Heart left ventricle (tissue), 16 donors: ENCODE measurements around the gene MN1. TPM values are rescaled to one million over a fixed set of nuclear protein-coding genes. Genes with fewer than 3 reads are reported as not detected.

Source experiments
- ATAC-seq, 4 donors: fragments of 200-7000 bp; cut with Tn5 transposase; one replicate each; pipeline ENCODE4 v1.9.1; 2020 to 2022; ENCODE audit warnings: moderate library complexity in 4 of 4, mild to moderate bottlenecking in 3 of 4, moderate number of reproducible peaks in 1 of 4
- DNase-seq, 5 donors: peaks; one replicate each; pipeline ENCODE4 v3.0.0-alpha.2; 2020
- H3K27ac ChIP-seq, 12 donors: fragments of 200-600 bp; sonication (generic) in 4 of 12; one replicate each; pipeline versions ENCODE4 v1.5.0 to v1.8.0; 2016 to 2022; ENCODE audit warnings: mild to moderate bottlenecking in 2 of 12
- H3K27me3 ChIP-seq, 9 donors: fragments of 200-600 bp; sonication (generic) in 2 of 9; one replicate each; pipeline versions ENCODE4 v1.5.1 to v1.8.0; 2016 to 2022; ENCODE audit warnings: mild to moderate bottlenecking in 3 of 9
- H3K36me3 ChIP-seq, 9 donors: fragments of 200-600 bp; sonication (generic) in 2 of 9; one replicate each; pipeline versions ENCODE4 v1.5.0 to v1.8.0; 2018 to 2022; ENCODE audit warnings: mild to moderate bottlenecking in 2 of 9
- H3K4me1 ChIP-seq, 12 donors: fragments of 200-600 bp; sonication (generic) in 4 of 12; one replicate each; pipeline versions ENCODE4 v1.5.0 to v1.8.0; 2016 to 2022; ENCODE audit warnings: mild to moderate bottlenecking in 3 of 12
- H3K4me3 ChIP-seq, 12 donors: fragments of 200-600 bp; sonication (generic) in 4 of 12; one replicate each; pipeline versions ENCODE4 v1.5.0 to v1.8.0; 2017 to 2022; ENCODE audit warnings: mild to moderate bottlenecking in 9 of 12, moderate library complexity in 4 of 12
- H3K9me3 ChIP-seq, 12 donors: fragments of 200-600 bp; sonication (generic) in 4 of 12; one replicate each; pipeline versions ENCODE4 v1.5.0 to v1.8.0; 2016 to 2022; ENCODE audit warnings: mild to moderate bottlenecking in 1 of 12
- POLR2A ChIP-seq, 2 donors: fragments of 450-650 bp; IDR thresholded peaks; one replicate each; pipeline ENCODE4 v1.6.1; 2017; ENCODE audit warnings: antibody characterized with exemption in 2 of 2, mild to moderate bottlenecking in 2 of 2, moderate library complexity in 2 of 2
- WGBS, 4 donors: extraction: QIAGEN DNeasy Blood & Tissue Kit in 2 of 4; methylation state at CpG; one replicate each; pipeline versions ENCODE4 v1.1.5 to v1.1.7; 2013 to 2018; 5-methylcytosine and 5-hydroxymethylcytosine counted together
- intact Hi-C, 10 donors: fragments of 100-400 bp; cut with DNase I; formaldehyde crosslinking; loops; one replicate each; pipeline versions ENCODE4 v1.11.1 to v1.14.2; 2022
- polyA plus RNA-seq, 2 donors: library from polyadenylated mRNA; stranded (reverse); fragments of 200-250 nt; gene quantifications; one replicate each; pipeline ENCODE4 v1.2.3, GENCODE V29; 2013
- total RNA-seq, 9 donors: library from RNA; depleted of rRNA in 2 of 9; stranded (reverse); fragments of >200 nt in 2 of 9; fragmentation: NEBNext Ultra II Directional in 3 of 9; extraction: Animal tissue kit (Norgen Biotek cat#: 25700) in 3 of 9; gene quantifications; one replicate each; pipeline versions ENCODE4 v1.1.0 to v1.2.4, GENCODE V29; 2016 to 2023
- TF ChIP-seq, protein P1 (sequence below), 12 donors: fragments of 200-600 bp; sonication (generic) in 4 of 12; IDR thresholded peaks; one replicate each; pipeline versions ENCODE4 v1.5.0 to v1.8.0; 2018 to 2022; ENCODE audit warnings: antibody characterized with exemption in 12 of 12, mild to moderate bottlenecking in 5 of 12
- donor health status: ischemic (EF 13 %, LVEDD 7.1; RV severe dilation, severe dysfunction).
- donor health status: healthy with polysubstance abuse.
- donor health status: DM: no; HTN: yes; CAD: no.
- donor health status: DM: no; HTN: no; CAD: no.
- donor health status: ischemic (EF 25% LVEDD 6.9; RV normal size, moderate dysfunction).
- donor health status: ischemic (EF 25% LVEDD 5.7; RV mildly dilated, moderate dysfunction).
- donor health status: healthy.
- donor health status: DM: yes; HTN: yes; CAD: no.
- donor health status: ischemic (EF 35%, LVEDD 5.7; RV mildly dilated, moderate dysfunction).
- donor health status: nonischemic (EF 11% LVEDD 7.7; RV severe dilation, severe dysfunction).
- donor health status: DM: yes; HTN: yes; CAD: no.
- donor health status: PGD.
- donor health status: ischemic (EF 29% LVEDD 5.4; RV normal size, mild dysfunction).
- donor health status: nonischemic (EF 23%, LVEDD 6.1; RV moderate dilation, normal function).

Gene MN1
- total and polyA plus RNA-seq, 11 donors, result 1.7 to 10.3 (median 4.9) TPM

DNA sequence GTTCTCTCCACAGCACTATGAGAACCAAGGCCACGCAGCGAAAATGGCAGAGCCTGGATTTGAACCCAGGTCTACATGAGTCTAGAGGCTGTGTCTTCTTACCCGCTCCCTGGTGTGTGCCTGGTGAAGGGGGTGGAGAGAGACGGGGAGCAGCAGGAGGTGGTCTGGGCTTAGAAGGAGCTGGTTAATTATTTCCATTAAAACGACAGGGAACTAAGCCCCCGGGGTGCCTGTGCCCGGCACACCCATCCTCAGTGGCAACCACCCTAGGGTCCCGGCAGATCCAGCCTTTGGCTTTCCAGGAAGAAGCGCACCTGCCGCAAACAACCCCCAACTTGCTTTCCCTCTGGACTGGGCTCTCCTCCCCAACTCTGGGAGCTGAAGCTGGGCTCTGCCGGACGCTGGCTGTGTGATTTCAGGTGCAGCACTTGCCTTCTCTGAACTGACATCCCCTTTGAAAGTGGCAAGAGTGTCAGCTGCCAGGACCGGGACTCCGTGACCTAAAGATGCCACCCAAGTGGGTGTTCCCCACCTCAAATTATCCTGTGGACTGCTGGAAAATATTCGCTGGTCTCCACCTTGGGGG is 35.8 kb downstream of the MN1 start:
- intact Hi-C loops, result no loop called here
- Histone ChIP-seq H3K36me3 (peaks cover 0 to 24% (median 0%) of the 10 kb centered on the region in 9 donors), H3K9me3 (no peaks in the 10 kb centered on the region), H3K27ac (no peak overlapping the region), H3K4me3 (no peak overlapping the region), H3K27me3 (no peaks in the 10 kb centered on the region), H3K4me1 (peaks cover 0 to 6% (median 0%) of the 10 kb centered on the region in 12 donors)
- DNase-seq, result no peak
- WGBS, 4 donors, result 92 to 94% (median 94%) methylated on average over 13 to 15 of the region's 15 CpGs
- no peak for ATAC-seq
- TF ChIP-seq, protein P1, sequence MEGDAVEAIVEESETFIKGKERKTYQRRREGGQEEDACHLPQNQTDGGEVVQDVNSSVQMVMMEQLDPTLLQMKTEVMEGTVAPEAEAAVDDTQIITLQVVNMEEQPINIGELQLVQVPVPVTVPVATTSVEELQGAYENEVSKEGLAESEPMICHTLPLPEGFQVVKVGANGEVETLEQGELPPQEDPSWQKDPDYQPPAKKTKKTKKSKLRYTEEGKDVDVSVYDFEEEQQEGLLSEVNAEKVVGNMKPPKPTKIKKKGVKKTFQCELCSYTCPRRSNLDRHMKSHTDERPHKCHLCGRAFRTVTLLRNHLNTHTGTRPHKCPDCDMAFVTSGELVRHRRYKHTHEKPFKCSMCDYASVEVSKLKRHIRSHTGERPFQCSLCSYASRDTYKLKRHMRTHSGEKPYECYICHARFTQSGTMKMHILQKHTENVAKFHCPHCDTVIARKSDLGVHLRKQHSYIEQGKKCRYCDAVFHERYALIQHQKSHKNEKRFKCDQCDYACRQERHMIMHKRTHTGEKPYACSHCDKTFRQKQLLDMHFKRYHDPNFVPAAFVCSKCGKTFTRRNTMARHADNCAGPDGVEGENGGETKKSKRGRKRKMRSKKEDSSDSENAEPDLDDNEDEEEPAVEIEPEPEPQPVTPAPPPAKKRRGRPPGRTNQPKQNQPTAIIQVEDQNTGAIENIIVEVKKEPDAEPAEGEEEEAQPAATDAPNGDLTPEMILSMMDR (IDR thresholded peaks at IDR 0.05), result no peak
- no peak for TF ChIP-seq POLR2A (IDR thresholded peaks at IDR 0.05)

DNA sequence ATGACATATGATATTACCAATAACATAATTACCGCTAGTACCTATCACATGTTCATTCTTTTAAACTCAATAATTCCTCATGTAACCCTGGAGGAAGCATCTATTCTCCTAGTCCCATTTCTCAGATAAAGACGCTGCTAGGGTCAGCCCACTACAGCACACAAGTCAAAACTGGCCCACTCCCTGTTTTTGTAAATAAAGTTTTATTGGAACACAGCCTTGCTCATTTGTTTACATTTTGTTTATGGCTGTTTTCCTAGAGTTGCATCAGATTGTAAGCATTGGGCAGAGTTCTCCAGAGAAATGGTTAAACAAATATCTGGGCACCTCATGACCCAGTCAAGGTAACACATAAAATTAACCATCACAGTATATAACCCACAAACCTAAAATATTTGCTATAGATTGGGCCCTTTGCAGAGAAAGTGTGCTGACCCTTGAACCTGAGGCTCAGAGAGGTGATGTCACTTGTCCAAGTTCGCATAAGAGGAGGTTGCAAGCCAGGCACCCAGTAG is 36.8 kb downstream of the MN1 start:
- Histone ChIP-seq H3K27me3 (no peaks in the 10 kb centered on the region), H3K4me1 (peaks cover 0 to 6% (median 0%) of the 10 kb centered on the region in 12 donors), H3K4me3 (no peak overlapping the region), H3K27ac (no peak overlapping the region), H3K9me3 (no peaks in the 10 kb centered on the region), H3K36me3 (peaks cover 0 to 24% (median 0%) of the 10 kb centered on the region in 9 donors)
- ATAC-seq, result no peak
- intact Hi-C loops, result no loop called here
- WGBS, 4 donors, result 95 to 100% (median 97%) methylated on average over 3 of the region's 3 CpGs
- DNase-seq, result no peak
- TF ChIP-seq POLR2A (IDR thresholded peaks at IDR 0.05), result no peak
- TF ChIP-seq, protein P1 (IDR thresholded peaks at IDR 0.05), result no peak

DNA sequence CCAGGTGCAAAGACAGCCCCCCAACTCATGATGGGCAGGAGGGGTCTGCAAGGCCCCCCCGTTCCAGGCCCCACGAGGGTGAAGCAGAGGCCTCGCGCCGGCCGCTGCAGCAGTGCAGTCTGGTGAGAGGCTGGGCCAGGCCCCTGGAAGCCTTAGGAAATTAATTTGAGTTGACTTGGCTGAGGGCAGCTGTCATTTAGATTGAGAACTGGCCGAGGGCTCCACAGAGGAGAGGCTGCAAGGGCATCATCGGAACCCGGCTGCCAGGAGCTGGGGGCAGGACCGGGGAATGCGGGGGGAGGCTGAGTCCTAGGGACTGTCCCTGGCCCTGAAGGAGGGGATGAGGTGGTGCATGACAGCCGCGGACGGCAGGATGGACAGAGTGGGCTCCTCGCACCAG is 39.9 kb downstream of the MN1 start:
- 59 to 83% (median 71%) methylated on average over 1 to 15 of the region's 15 CpGs for WGBS, 4 donors
- H3K36me3 ChIP-seq, result peaks cover 0 to 24% (median 0%) of the 10 kb centered on the region in 9 donors
- no peak overlapping the region for H3K4me3 ChIP-seq
- DNase-seq (peak in 1 of 5 donors; percentile 15), ATAC-seq (peak in 1 of 4 donors; percentile 37)
- peaks cover 0 to 6% (median 0%) of the 10 kb centered on the region in 12 donors for H3K4me1 ChIP-seq
- no peak for TF ChIP-seq POLR2A (IDR thresholded peaks at IDR 0.05)
- TF ChIP-seq, protein P1 (IDR thresholded peaks at IDR 0.05), result no peak
- no peaks in the 10 kb centered on the region for H3K27me3 ChIP-seq
- H3K27ac ChIP-seq, result no peak overlapping the region
- intact Hi-C loops, result no loop called here
- no peaks in the 10 kb centered on the region for H3K9me3 ChIP-seq

DNA sequence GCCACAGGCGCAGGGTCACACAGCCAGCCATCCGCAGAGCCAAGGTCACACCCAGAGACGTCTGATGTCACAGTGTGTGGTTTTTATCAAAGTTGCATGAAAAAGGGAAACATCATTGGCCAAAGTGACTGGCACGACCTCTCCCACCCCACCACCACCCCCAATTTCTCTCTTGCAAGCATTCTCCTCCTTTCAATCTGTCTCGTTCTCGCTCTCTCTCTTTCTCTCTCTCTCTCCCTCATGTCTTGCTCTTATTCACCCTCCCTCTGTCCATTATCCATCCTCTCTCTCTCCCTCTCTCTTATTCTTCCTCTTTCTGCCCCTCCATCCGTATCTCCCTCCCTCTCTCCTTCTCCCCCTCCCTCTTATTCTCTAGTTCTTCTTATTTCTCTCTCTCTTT is 40.6 kb downstream of the MN1 start:
- TF ChIP-seq, protein P1 (IDR thresholded peaks at IDR 0.05), result no peak
- no peak for TF ChIP-seq POLR2A (IDR thresholded peaks at IDR 0.05)
- Histone ChIP-seq H3K9me3 (no peaks in the 10 kb centered on the region), H3K4me3 (no peak overlapping the region), H3K27ac (no peak overlapping the region), H3K4me1 (peaks cover 0 to 6% (median 0%) of the 10 kb centered on the region in 12 donors), H3K27me3 (no peaks in the 10 kb centered on the region), H3K36me3 (peaks cover 0 to 24% (median 0%) of the 10 kb centered on the region in 9 donors)
- ATAC-seq (no peak), DNase-seq (no peak)
- intact Hi-C loops, result no loop called here
- WGBS, 4 donors, result 80 to 88% (median 86%) methylated on average over 7 of the region's 7 CpGs
